Astrocyte (in vitro differentiated cells and primary cell): ENCODE results near the gene SUN5.

Source experiments
- EZH2 ChIP-seq: IDR thresholded peaks from 2 replicates; pipeline ENCODE4 v1.6.1; 2012; ENCODE audit warnings: mild to moderate bottlenecking, low read length, inconsistent platforms; ENCODE audit not compliant: insufficient read depth
- TF ChIP-seq, protein P1 (sequence below): IDR thresholded peaks from 2 replicates; pipeline ENCODE4 v1.5.1; 2011; ENCODE audit warnings: low read depth, mild to moderate bottlenecking, inconsistent platforms, low read length, moderate library complexity; ENCODE audit not compliant: insufficient read depth

DNA sequence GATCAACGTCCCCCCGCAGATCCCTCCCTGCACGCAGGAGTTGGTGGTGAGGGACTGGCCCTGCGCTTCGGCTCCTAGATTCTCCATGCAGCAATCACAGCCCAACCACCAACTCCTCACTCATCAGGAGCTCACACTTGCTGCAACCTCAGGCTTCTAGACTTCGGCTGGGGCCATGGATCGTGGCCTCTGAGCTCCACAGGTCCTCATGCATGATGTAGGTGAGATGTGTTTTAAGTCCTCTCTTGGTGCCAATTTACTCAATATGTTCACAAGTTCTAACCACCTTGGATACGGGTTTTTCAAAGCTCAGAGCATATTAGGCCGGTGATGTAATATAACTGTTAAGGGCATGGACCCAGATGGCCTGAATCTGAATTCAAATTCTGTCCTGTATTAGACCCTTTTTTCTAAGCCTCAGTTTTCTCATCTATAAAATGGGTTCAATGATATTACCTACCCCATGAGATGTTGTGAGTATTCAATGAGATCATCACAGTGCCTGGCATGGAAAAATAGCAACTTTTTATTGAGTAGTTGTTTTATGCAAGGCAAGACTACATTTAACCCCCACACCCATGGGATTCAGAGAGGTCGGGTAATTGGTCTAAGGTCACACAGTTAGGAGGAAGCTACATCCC lies 31.0 kb downstream of the SUN5 start:
- TF ChIP-seq, protein P1, sequence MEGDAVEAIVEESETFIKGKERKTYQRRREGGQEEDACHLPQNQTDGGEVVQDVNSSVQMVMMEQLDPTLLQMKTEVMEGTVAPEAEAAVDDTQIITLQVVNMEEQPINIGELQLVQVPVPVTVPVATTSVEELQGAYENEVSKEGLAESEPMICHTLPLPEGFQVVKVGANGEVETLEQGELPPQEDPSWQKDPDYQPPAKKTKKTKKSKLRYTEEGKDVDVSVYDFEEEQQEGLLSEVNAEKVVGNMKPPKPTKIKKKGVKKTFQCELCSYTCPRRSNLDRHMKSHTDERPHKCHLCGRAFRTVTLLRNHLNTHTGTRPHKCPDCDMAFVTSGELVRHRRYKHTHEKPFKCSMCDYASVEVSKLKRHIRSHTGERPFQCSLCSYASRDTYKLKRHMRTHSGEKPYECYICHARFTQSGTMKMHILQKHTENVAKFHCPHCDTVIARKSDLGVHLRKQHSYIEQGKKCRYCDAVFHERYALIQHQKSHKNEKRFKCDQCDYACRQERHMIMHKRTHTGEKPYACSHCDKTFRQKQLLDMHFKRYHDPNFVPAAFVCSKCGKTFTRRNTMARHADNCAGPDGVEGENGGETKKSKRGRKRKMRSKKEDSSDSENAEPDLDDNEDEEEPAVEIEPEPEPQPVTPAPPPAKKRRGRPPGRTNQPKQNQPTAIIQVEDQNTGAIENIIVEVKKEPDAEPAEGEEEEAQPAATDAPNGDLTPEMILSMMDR = no peak
- TF ChIP-seq EZH2 = no peak
